Muscle of back (tissue), 11 donors: Measurements from ENCODE around the gene MPRIP. TPM values are rescaled to one million over a fixed set of nuclear protein-coding genes. Genes with fewer than 3 reads are reported as not detected.
"Not testable (repeated sequence)": the region's sequence is repeated elsewhere in the genome, so short reads cannot be mapped to it uniquely, and the experiment has no call there.

Experiments used
- DNase-seq, 3 donors: peaks; one replicate each; pipeline versions ENCODE4 v3.0.0 to v3.0.0-alpha.2; 2013
- polyA plus RNA-seq, 10 donors: library from polyadenylated mRNA; unstranded; fragments of 120-200 nt; gene quantifications; one replicate each; pipeline ENCODE4 v1.2.1, GENCODE V29; 2013; ENCODE audit not compliant: insufficient read length in 10 of 10

Gene MPRIP
- polyA plus RNA-seq, 10 donors, result 155 to 217 (median 183) TPM

DNA sequence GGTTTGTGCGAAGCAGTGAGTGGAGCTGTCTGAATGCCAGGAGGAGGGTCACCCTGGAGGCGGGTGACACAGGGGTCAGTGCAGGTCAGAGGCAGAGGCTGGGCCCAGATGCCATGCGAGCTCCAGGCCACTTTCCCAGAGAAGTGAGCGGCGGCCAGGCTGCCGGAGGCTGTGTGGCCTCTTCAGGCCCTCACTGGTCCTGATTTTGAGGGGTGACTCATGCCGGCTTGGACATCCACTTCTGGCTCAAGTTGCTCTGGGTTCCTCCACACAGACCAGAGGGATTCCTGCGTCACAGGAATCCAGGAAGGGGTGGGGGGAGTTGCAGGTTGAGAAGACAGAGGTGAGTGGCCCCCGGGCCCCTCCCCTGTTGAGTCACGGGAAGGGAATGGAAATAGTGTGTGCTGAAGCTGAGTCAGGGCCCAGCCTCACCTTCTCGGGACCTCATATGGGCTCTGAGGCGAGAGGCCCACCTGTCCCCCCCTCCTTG lies 31.7 kb upstream of the MPRIP start:
- DNase-seq, result not testable (repeated sequence)

DNA sequence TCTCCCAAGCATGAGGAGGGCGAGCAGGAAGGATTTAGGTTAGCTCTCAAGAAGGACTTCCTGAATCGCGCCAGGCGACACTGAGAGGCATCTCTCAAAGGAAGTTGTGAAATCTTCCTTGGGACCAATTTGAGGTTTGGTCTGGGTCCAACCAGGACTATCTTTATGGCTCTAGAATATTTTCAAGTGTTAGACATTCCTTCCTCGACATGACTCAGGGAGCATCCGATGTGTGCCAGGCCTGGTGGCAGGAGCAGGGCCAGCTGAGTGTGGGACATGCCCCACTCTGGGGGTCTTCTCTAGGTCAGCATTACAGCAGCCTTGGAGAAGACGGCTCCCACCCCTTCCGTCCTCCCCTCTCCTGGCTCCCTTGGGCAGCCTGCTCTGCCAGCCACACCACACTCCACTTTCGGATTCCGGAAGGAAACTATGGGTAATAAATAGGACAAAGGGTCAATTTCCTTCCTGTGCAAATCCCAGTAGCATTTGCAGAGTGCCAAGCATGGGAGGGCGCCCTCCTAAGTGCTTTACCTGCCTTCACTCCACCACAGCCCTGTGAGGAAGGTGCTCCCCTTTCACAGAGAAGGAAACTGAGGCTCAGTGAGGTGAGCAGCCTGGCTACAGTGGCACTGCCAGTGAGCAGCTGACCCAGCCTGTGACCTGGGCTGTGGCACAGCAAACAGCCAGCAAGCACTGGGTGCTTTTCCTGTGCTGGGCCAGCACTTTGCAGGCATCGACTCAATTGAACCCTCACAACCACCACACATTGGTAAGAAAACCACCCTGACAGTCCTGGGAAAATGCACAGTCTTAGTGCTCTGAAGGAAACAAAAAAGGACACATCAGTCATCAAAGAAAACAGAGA lies 31.0 kb upstream of the MPRIP start:
- DNase-seq, result peak in 1 of 3 donors; percentile 82

DNA sequence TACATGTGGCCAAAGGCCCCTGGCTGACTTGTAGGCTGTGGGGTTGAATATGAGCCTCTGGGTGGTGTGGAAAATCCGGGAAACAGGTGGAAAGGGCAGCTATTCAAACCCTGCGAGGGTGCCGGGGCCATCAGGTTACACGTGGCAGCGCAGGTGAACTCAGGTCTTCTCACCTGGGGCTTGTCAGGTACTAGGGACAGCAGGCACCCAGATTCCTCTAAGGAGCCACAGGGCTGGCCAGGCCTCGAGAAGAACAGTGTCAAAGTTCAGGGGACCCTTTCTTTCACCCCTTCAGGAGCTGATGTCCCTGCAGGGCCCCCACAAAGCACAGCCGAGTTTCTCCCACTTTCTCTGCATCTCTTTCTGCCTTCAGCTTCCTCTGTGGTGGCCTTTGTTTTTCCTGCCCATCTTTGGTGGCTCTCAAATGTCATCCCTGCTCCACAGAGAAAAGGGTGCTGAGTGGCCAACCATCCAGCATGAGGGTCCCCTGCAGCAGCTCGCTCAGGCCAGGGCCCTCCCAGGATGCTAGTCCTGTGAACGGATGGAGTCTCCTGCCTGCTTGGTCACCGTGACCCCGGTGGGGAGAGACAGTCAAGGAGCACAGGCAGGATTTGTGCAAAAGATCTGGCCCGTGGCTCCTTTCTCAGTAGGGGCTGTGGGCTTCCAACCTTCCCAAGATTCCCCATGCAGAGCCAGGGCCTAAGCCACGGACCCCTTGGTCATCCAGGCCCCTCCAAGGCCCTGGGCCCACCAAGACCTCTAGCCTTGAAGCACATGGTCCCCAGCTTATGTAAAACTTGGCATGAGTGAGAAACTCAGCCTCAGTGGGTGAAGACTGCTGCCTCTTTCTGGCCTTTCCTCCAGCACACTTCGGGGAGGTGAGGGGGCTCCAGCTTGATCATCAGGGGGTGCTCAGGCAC lies 28.2 kb upstream of the MPRIP start:
- DNase-seq, result not testable (repeated sequence)

DNA sequence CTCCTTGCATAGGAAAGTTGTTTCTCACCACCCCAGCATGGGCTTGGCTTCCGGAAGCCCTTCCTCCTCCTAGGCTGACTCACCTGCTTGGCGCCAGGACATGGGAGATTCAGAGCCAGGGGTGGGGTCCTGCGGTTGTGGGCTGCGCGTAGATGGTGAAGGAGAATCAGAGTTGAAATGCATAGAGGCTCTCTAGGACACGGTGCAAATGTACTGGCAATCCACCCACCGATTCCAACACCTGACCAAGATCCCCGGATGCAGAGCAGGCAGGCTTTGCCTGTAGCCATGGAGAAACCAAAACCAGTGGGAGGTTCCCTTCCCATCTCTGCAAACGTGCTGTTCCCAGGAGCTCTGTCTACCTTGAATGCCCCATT lies 27.5 kb upstream of the MPRIP start:
- not testable (repeated sequence) for DNase-seq

DNA sequence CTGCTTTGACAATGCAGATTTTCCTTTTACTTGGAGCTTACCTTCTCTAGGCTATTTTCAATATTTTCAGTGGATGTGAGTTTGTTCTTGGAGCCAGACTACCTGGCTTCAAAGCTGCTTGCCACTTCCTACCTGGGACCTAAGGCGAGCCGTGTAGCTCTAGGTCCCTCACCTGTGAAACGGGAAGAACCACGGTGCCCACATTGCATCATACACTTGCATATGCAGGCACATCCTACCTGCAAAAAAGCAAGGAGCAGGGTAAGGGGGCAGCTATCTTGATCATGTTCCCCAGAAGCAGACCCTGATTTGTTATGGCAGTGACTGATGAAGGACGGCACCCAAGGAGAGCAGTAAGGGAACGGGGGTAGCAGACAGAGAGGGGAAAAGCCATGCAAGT lies 27.0 kb upstream of the MPRIP start:
- no peak for DNase-seq

DNA sequence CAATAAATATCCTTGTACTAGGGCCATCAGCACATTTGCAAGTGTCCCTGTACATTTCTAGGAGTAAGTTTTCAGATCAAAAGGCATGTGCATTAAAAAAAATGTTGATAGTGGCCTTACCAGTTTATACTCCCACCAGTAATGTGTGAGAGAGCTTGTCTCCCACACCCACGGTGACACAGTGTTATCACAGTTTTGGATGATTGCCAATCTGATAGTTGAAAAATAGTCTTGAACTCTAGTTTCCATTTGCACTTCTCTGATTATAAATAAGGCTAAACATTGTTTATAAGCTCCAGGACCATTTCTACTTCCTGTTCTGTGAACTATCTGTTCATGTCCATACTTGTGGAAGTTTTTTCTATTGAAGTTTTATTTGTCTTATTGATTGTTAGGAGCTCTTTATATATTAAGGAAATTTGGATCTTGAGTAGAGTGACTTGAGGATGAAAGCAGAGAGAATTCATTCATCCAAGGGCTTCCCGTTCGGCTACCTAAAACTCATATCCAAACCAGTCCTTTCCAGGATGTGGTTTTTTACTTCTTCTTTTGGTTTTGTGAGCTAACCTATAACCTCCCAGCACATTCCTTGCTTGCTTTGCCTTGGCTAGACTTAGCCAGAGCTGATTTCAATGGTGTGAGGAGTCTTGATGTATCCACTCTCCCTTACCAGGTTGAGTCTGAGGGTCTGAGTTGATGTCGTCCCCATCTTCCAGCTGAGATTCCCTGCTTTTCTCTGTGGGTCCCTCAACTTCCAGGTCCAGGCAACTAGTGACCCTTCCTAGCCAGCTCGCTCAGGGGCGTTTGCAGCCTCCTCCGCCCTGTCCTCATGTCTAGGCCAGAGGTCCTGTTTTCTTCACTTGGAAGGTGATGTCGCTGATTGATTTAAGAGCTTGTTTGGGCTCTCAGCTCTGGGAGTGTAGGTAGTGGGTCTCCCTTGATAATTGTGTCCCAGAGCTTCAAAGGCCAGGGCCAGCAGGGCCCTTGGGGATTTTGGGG lies 25.8 kb upstream of the MPRIP start:
- DNase-seq, result not testable (repeated sequence)

DNA sequence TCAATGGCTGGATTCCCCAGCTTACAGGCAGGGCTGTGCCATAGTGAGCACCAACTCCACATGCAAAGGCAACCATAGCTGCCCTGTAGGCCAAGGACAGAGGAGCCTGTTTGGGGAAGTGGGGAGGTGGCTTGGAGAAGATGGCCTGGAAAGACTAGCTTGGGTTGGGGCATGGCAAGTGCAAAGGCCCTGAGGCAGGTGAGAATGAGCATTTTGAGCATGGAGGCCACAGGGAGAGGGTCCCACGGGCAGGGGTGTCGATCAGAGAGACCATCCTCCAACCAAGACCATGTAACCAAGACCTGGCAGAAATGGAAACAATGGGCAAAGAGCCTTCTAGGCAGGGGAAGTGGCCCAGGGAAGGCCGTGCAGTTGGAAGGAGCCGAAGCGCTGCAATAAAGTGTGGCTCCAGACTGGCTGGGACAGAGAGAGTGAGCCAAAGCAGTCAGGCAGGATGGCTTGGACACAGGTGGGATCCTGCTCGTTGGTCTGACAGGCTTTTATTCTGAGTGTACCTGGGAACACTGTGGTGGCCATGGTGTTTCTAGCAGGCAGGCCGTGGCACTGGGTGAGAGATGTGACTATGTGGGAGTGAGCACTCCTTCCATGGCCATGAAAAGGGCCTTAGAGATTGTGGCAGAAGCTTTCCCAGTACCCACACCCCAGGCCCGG lies 24.8 kb upstream of the MPRIP start:
- no peak for DNase-seq

- DNase-seq, result no peak
These were observed 24.2 kb upstream of the MPRIP start for GRCh38 chr17:17018021-17018441.

- DNase-seq, result no peak
These were observed 23.4 kb upstream of the MPRIP start for GRCh38 chr17:17018612-17019429.

- DNase-seq, result no peak
These were observed 22.9 kb upstream of the MPRIP start for GRCh38 chr17:17019430-17019762.

DNA sequence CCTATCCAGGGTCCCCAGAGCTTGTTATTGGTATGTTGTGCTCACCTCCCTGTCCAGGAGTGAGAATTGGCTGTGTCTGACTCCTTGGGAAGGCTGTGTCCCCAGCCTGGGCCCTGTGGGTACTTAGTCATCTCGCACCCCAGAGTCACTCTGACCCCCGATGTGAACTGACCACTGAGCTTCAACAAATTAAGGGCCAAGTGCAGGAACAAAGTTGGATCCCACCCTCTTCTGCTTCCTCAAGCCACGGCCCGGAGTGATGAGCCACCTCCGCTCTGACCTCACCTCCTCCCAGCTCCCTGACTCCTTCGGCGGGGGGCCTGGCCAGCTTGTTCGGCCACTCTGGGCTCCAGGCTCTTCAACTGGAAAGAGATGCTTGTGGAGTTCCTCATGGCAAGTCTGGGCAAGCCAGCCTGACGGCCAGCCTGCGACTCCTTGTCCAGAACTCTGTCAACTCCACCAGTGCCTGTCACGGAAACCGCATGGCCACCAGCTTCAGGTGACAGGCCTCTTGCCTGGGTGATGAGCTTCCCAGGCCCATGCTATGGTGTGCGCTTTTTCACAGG lies 22.3 kb upstream of the MPRIP start:
- DNase-seq, result no peak

GRCh38 chr17:17020821-17021193 lies 21.4 kb upstream of the MPRIP start:
- DNase-seq, result no peak

GRCh38 chr17:17021194-17021863 lies 20.9 kb upstream of the MPRIP start:
- DNase-seq, result no peak

DNA sequence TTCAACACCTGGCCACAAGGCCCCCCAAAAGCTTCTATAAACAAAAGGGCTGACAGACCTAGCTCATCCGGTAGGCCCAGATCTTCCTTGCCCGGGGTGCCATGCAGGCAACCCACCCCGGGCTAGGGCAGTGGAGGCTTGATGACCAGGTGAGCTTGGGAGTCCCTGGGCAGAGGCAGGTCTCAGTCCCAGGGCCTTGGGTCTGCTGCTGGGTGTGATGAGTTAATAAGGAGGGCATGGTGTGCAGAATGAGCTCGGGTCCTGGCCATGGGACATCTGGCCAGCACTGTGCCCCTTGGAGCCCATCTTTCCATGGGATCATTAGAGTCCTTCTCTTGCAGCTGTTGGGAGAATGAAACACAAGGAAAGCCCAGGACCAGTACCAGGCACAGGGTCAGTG lies 20.2 kb upstream of the MPRIP start:
- DNase-seq, result no peak

DNA sequence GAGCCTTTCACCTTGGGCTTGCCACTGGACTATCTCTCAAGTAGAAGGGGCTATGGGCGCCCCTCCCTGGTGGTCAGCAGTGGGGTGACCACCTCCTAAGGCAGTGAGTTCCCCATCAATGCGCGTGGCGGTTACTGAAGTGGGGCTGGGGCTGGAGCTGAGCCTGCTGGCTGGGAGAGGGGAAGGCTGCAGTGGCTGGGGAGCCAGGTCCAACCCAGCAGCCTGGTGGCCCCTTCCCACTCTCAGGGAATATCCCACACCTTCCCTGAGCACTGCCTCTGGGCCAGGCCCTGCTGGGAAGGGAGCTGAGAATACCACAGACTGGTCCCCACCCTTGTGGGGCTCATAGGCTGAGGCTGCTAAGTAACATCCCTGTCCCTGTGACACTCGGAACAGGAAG lies 19.8 kb upstream of the MPRIP start:
- no peak for DNase-seq

- DNase-seq, result no peak
These were observed 17.4 kb upstream of the MPRIP start for GRCh38 chr17:17024778-17025300.

- DNase-seq, result no peak
These were observed 16.6 kb upstream of the MPRIP start for GRCh38 chr17:17025621-17026020.

DNA sequence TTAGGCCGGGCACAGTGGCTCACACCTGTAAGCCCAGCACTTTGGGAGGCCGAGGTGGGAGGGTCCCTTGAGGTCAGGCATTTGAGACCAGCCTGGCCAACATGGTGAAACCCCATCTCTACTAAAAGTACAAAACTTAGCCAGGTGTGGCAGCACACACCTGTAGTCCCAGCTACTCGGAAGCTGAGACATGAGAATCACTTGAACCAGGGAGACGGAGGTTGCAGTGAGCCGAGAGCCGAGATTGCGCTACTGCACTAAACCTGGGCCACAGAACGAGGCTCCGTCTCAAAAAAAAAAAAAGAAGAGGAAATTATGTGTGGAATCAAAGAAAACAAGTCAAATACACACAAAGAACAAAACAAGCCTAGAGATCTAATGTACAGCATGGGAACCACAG lies 16.1 kb upstream of the MPRIP start:
- DNase-seq, result no peak
